ENCODE results near the gene ARHGEF7. TPM values are rescaled to one million over a fixed set of nuclear protein-coding genes. Genes with fewer than 3 reads are reported as not detected.

ARHGEF7 gene
- total RNA-seq, 1 experiment from 2014 or later, result 29.1 TPM

GRCh38 chr13:111123221-111123620 is 8.1 kb downstream of the ARHGEF7 start:
- in situ Hi-C loops (cut with HindIII; ENCODE audit: low pct_unique_long_range_greater_than_20kb, low sequenced_read_pairs), result no loop called here
- no peak for DNase-seq (ENCODE audit: low read depth, low spot score)

DNA sequence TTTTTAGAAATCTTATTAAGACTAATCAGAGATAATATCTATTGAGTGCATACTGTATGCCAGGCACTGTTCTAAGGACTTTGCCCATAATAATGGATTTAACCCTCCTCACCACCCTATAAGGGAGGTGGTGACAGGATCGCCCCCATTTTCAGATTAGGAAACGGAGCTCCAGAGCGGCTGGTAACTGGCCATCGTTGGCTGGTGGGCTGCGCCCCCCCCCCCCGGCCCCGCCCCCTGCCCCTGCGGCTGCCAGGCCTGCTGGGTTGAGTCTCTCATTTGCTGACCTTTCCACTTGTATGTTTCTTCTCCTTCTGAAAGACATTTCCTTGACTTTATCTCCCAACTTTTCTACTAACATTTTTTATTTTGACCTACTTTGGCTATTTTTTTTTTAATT is 8.5 kb downstream of the ARHGEF7 start:
- in situ Hi-C loops (cut with HindIII; ENCODE audit: low pct_unique_long_range_greater_than_20kb, low sequenced_read_pairs), result no loop called here
- DNase-seq (ENCODE audit: low read depth, low spot score), result no peak

- no peak for DNase-seq (ENCODE audit: low read depth, low spot score)
- in situ Hi-C loops (cut with HindIII; ENCODE audit: low pct_unique_long_range_greater_than_20kb, low sequenced_read_pairs), result no loop called here
Observed at GRCh38 chr13:111126509-111126908, 11.4 kb downstream of the ARHGEF7 start.

GRCh38 chr13:111129465-111130115 is 14.5 kb downstream of the ARHGEF7 start:
- in situ Hi-C loops (cut with HindIII; ENCODE audit: low pct_unique_long_range_greater_than_20kb, low sequenced_read_pairs), result no loop called here
- DNase-seq (ENCODE audit: low read depth, low spot score), result no peak

DNA sequence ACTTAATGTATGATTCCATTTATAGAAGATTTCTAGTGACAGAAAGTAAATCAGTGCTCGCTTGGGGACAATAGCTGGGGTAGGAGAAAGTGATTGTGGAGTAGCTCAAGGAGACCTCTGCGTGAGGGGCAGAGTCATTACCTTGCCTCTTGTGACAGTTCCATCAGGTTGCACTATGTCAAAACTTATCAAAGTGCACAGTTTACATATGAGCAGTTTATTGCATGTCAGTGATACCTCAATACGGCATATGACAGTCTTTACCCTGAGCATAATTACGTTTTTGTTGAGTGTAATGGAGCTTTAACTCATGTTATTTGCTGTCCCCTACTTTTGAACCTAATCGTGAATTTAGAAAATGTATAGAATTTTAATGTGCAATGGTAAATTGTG is 15.0 kb downstream of the ARHGEF7 start:
- in situ Hi-C loops (cut with HindIII; ENCODE audit: low pct_unique_long_range_greater_than_20kb, low sequenced_read_pairs), result no loop called here

GRCh38 chr13:111131048-111131447 is 15.9 kb downstream of the ARHGEF7 start:
- DNase-seq (ENCODE audit: low read depth, low spot score), result no peak
- in situ Hi-C loops (cut with HindIII; ENCODE audit: low pct_unique_long_range_greater_than_20kb, low sequenced_read_pairs), result no loop called here

More for the DNA sequence above, 15.0 kb downstream of the ARHGEF7 start:
- no peak for DNase-seq (ENCODE audit: low read depth, low spot score)

GRCh38 chr13:111131611-111132010 is 16.5 kb downstream of the ARHGEF7 start:
- no peak for DNase-seq (ENCODE audit: low read depth, low spot score)
- in situ Hi-C loops (cut with HindIII; ENCODE audit: low pct_unique_long_range_greater_than_20kb, low sequenced_read_pairs), result no loop called here

DNA sequence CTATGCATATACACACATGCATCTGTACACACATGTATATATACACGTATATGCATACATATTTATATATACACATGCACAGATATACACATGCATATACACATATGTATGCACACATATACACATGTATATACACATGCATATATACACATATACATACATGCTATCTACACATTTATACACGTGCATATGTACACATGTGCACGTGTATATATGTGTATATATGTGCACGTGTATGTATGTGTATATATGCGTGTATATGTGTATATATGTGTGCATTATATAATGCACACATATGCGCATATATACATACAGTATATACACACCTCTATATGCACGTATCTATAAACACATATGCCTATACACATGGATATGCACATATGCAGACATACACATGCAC is 17.8 kb downstream of the ARHGEF7 start:
- in situ Hi-C loops (cut with HindIII; ENCODE audit: low pct_unique_long_range_greater_than_20kb, low sequenced_read_pairs), result no loop called here
- no peak for DNase-seq (ENCODE audit: low read depth, low spot score)

- no peak for DNase-seq (ENCODE audit: low read depth, low spot score)
- in situ Hi-C loops (cut with HindIII; ENCODE audit: low pct_unique_long_range_greater_than_20kb, low sequenced_read_pairs), result no loop called here
Observed at GRCh38 chr13:111139452-111139851, 24.3 kb downstream of the ARHGEF7 start.

DNA sequence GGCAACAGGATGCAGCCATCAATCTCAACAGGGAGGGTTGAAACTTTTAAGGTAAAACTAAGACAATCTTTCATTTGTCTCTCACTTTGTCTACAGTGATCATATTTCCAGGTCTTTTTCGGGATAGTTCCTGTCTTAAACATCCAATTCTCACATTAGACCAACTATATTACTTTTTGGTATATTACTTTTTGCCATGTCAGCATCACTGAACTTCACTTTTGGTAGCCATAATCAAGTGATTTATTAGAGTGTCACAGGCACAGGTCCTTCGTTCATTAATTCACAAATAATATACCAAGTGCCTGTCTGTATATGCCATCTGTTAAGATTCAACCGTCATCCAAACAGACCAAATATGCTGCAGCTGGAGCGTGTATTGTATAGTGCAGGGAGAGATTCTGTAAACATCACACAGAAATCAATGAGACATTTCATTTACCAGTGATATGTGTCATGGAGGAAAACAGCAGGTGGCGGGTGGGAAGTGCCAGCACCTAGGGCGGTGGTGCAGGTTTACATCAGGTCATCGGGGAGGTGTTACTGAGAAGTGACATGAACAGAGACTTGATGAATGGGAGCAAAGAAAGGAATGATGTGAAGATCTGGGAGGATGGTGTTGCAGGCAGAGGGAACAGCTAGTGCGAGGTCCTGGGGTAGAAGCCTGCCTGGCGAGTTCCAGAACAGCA is 24.9 kb downstream of the ARHGEF7 start:
- in situ Hi-C loops (cut with HindIII; ENCODE audit: low pct_unique_long_range_greater_than_20kb, low sequenced_read_pairs), result no loop called here

DNA sequence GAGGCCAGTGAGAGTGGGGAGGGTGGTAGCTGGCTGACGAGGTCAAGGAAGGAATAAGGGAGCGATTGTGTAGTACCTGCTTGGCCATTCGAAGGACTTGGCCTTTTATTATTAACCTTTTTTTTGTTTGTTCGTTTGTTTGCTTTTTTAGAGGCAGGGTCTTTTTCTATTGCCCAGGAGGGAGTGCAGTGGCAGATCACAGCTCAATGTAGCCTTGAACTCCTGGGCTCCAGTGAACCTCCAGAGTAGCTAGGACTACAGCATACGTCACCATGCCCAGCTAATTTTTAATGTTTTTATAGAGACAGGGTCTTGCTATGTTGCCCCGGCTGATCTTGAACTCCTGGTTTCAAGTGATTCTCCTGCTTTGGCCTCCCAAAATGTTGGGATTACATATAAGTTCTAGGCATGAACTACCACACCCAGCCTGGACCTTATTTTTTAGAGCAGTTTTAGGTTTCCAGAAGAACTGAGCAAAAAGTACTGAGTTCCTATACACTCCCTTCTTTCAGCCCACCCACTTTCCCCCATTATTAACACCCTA is 25.5 kb downstream of the ARHGEF7 start:
- no peak for DNase-seq (ENCODE audit: low read depth, low spot score)
- in situ Hi-C loops (cut with HindIII; ENCODE audit: low pct_unique_long_range_greater_than_20kb, low sequenced_read_pairs), result no loop called here

More for the DNA sequence above, 24.9 kb downstream of the ARHGEF7 start:
- DNase-seq (ENCODE audit: low read depth, low spot score), result no peak

- in situ Hi-C loops (cut with HindIII; ENCODE audit: low pct_unique_long_range_greater_than_20kb, low sequenced_read_pairs), result no loop called here
- DNase-seq (ENCODE audit: low read depth, low spot score), result no peak
Observed at GRCh38 chr13:111142472-111142871, 27.4 kb downstream of the ARHGEF7 start.

DNA sequence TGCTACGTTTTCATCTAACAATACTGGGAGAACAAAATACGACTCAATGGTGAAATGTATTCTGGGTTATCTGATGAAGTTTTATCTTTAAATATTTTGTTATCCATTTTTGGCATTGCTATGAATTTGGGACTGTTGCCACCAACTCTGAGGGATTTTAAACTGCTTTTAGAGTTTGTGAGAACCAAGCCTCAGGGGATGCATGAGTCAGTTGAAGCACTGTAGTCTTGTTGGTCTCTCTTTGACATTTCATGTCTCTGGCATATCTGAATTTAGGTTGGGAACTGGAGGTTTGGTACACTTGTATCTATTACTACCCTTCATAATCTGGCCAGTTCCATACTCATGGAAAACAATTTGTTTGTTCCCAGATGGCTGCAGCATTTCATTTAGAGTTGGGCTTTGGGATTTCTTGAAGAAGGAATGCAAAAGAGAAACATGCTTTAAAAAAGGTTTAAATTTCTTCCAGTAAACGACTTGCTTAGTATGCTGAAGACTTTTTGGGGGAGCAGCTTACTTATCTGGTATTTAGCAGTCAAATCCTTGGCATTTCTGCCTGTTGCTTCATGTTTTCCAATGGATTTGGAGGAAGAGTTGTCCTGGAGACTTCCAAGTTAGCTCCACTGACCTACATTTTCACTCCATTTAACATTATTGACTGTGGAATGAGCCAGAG is 28.9 kb downstream of the ARHGEF7 start:
- DNase-seq (ENCODE audit: low read depth, low spot score), result no peak
- in situ Hi-C loops (cut with HindIII; ENCODE audit: low pct_unique_long_range_greater_than_20kb, low sequenced_read_pairs), result no loop called here

DNA sequence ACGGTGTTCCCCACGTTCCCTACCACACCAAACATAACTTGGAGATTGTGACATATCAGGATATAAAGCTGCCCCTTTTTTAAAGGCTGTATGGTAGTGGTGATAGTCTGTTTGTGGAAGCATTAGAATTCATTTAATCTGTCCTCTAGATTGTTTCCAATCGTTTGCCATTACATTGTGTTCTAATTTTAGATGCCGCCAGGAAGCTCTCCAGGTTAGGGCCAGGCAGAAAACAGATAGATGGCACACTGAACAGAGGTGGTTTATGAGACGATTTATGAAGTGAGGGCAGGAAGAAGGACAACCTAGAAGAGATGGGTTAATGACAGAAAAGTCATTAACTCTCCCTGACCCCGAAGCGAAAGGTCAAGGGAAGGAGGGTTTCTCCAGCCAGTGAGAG is 30.0 kb downstream of the ARHGEF7 start:
- in situ Hi-C loops (cut with HindIII; ENCODE audit: low pct_unique_long_range_greater_than_20kb, low sequenced_read_pairs), result no loop called here
- no peak for DNase-seq (ENCODE audit: low read depth, low spot score)

DNA sequence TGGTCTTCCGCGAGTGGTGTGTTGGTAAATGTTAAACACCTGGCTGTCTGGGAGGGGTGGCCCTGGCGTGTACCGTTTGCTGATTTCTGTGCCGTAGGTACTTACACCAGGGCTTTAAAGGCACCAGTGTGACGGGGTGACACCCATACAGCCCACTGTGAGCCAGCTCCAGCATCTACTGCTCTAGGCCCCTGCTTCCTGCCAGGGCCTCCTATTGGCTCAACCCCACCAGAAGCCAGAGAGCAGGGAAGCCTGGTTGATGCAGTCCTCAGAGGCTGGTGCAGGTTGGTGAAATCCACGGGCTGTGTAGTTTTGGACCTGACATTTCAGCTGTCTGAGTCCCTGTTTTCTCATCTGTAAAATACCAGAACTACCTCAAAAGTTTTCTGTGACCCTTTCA is 30.4 kb downstream of the ARHGEF7 start:
- in situ Hi-C loops (cut with HindIII; ENCODE audit: low pct_unique_long_range_greater_than_20kb, low sequenced_read_pairs), result no loop called here
- DNase-seq (ENCODE audit: low read depth, low spot score), result no peak

- in situ Hi-C loops (cut with HindIII; ENCODE audit: low pct_unique_long_range_greater_than_20kb, low sequenced_read_pairs), result no loop called here
- peak; percentile 22 for DNase-seq (ENCODE audit: low read depth, low spot score)
Observed at GRCh38 chr13:111152844-111153243, 37.7 kb downstream of the ARHGEF7 start.

GRCh38 chr13:111153279-111153976 is 38.3 kb downstream of the ARHGEF7 start:
- DNase-seq (ENCODE audit: low read depth, low spot score), result peak; percentile 88
- in situ Hi-C loops (cut with HindIII; ENCODE audit: low pct_unique_long_range_greater_than_20kb, low sequenced_read_pairs), result no loop called here

DNA sequence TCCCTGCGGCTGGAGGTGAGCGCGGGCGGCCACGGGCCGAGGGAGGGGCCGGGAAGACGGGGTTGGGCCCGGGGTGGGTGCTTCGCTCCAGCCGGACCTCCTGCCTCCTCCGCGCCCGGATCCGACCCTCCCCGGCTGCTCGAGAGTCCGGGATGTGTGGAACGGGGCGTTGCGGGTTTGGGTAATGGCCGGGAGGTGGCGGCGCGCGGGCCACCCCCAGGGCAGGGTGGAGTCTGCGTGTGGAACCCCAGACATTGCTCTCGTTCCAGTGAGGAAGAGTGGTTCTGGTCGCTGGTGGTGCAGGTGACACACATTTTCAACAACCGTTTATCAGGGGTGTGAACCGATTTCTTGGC is 38.8 kb downstream of the ARHGEF7 start:
- in situ Hi-C loops (cut with HindIII; ENCODE audit: low pct_unique_long_range_greater_than_20kb, low sequenced_read_pairs), result no loop called here
- DNase-seq (ENCODE audit: low read depth, low spot score), result no peak

All from SK-MEL-5 (cell line).